GM19467 (cell line): ENCODE results near the gene SLCO2A1.
"Not testable (repeated sequence)": the region's sequence is repeated elsewhere in the genome, so short reads cannot be mapped to it uniquely, and the experiment has no call there.

Source experiments
- ATAC-seq: cut with Tn5 transposase; IDR thresholded peaks from one replicate; pipeline ENCODE4 v1.9.1; 2021; ENCODE audit warnings: mild to moderate bottlenecking, moderate library complexity; ENCODE audit not compliant: unreplicated experiment

SLCO2A1 gene

GRCh38 chr3:134029734-134030378 is at the start of gene SLCO2A1:
Gene SLCO2A1, minus strand, starts transcription at chr3:134029925. Its CDS starts 123 bp downstream, at chr3:134029802.
- no peak for ATAC-seq

GRCh38 chr3:134079111-134079547 is 49.4 kb upstream of the SLCO2A1 start:
- ATAC-seq: no peak

GRCh38 chr3:134078169-134078831 is 48.6 kb upstream of the SLCO2A1 start:
- ATAC-seq: no peak

GRCh38 chr3:134077649-134078161 is 48.0 kb upstream of the SLCO2A1 start:
- ATAC-seq: no peak

- no peak for ATAC-seq
Observed at GRCh38 chr3:134076851-134077250, 47.1 kb upstream of the SLCO2A1 start.

- ATAC-seq: no peak
Observed at GRCh38 chr3:134075846-134076245, 46.1 kb upstream of the SLCO2A1 start.

GRCh38 chr3:134075568-134075825 is 45.8 kb upstream of the SLCO2A1 start:
- ATAC-seq: no peak

GRCh38 chr3:134074790-134075567 is 45.3 kb upstream of the SLCO2A1 start:
- ATAC-seq: no peak

- ATAC-seq: no peak
Observed at GRCh38 chr3:134074001-134074789, 44.5 kb upstream of the SLCO2A1 start.

- no peak for ATAC-seq
Observed at GRCh38 chr3:134073583-134073945, 43.8 kb upstream of the SLCO2A1 start.

GRCh38 chr3:134072881-134073582 is 43.3 kb upstream of the SLCO2A1 start:
- ATAC-seq: no peak

- ATAC-seq: not testable (repeated sequence)
Observed at GRCh38 chr3:134070281-134070680, 40.6 kb upstream of the SLCO2A1 start.

- no peak for ATAC-seq
Observed at GRCh38 chr3:134068429-134068828, 38.7 kb upstream of the SLCO2A1 start.

- ATAC-seq: no peak
Observed at GRCh38 chr3:134067531-134068161, 37.9 kb upstream of the SLCO2A1 start.

GRCh38 chr3:134066651-134067530 is 37.2 kb upstream of the SLCO2A1 start:
- ATAC-seq: no peak

GRCh38 chr3:134066158-134066541 is 36.4 kb upstream of the SLCO2A1 start:
- no peak for ATAC-seq

GRCh38 chr3:134065252-134066157 is 35.8 kb upstream of the SLCO2A1 start:
- ATAC-seq: no peak

- no peak for ATAC-seq
Observed at GRCh38 chr3:134064081-134064480, 34.4 kb upstream of the SLCO2A1 start.
